ENCODE results near the gene CUL2.
"Not testable (repeated sequence)": the region's sequence is repeated elsewhere in the genome, so short reads cannot be mapped to it uniquely, and the experiment has no call there.

The CUL2 gene

DNA sequence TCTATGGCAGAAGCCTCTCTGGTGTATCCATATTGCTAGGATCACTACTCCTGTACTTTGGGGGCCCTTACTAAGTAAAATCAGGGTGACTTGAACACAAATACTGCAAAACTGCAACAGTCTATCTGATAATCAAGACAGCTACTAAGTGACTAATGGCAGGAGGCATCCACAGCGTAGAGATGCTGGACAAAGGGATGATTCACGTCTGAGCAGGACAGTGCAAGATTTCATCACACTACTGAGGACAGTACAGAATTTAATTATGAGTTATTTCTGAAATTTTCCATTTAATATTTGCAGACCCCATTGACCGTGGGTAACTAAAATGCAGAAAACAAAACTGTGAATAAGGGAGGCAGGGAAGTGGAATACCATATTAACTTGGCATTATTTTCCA, 10.4 kb downstream of the CUL2 start:
- DNase-seq (ENCODE audit: low spot score): no peak

DNA sequence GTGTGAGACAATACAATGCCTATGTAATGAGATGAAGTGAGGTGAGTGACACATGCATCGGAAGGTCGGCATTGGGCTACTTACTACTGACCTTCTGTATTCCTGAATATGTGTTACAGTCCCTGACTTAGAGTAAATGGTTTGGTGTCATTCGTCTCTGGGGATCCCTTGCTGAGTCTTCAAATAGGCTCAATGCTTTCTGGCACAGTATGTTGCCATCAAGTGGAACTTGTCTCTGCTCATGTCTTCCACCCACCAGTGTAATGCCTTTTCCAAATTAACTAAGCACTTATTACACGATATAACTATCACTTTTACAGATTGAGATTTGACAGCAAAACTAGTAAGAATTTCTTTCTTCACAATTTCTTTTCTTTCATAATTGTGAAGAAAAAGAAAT, 10.9 kb downstream of the CUL2 start:
- DNase-seq (ENCODE audit: low spot score): no peak

DNA sequence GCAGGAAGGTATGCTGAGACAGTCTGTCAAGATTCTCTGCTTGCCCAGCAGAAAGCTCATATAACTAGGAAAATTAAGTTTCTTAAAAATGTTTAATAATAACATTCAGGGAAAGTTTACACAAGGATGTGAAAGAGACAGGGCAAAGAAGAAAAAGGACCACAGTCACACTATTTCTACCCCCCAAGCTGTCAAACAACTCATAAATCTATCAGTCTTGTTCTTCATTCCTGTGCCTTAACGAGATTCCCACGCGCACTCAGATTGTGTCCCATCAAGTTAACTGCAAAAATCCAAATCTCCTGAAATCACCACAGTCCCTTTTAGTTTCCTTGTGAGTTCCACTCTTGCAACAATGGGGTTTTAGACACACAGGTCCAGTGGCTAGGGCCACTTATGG, 14.9 kb downstream of the CUL2 start:
- no peak for DNase-seq (ENCODE audit: low spot score)

DNA sequence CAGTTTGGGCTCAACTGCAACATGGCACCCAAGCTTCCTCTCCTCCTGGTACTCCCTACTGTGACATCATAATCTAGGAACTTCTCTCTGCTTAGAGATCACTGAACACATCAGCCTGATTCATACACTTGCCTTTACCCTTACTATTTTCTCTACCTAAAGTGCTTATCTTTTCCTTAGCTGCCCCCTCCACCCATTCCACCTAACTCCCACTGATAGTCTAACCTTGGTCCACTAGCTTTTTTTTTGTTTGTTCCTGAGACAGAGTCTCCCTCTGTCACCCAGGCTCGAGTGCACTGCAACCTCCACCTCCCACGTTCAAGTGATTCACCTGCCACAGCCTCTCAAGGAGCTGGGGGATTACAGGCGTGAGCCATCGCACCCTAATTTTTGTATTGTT, 15.9 kb downstream of the CUL2 start:
- DNase-seq (ENCODE audit: low spot score): no peak

DNA sequence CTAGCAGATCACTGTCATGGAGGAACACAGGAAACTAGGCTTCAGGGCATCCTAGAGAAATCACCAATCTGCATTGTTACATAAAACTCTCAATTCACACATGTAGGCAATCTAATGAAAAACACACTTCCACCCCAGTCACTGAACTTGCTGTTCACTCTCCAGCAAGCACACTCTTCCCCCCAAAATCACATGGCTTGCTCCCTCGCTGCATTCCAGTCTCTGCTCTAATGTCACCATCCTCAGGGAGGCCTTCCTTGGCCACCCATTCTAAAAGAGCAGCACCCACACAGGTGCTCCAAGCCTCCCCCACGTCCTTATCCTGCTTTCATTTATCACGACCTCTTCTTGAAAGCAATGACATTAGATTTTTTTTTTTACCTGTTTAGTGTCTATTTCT, 19.6 kb downstream of the CUL2 start:
- no peak for DNase-seq (ENCODE audit: low spot score)

DNA sequence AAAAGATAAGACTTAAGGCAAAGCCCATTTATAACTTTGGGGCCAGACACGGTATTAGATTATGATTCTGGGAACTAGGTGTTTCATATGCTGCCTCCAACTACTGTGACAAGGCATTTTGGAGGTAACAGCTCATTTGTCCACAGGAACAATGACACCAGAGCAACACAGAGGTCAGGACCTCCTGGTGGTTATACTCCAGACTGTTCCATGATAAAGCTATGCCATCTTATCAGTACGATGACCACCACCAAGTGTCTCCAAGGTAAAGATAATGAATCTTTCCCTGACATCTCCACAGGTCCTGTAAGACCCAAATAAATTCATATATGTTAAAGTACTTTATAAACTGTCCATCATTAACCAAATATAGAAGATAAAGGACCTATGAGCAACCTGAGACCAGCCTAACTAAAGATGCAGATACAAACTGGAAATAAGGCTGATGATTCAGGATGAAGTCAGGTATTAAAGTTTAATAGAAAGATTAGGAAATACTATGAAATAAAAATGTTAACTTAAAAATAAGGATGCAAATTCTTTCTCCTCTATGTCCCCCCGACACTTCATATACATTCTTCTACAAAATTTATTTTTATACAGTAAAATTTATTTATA, 26.2 kb downstream of the CUL2 start:
- no peak for DNase-seq (ENCODE audit: low spot score)

DNA sequence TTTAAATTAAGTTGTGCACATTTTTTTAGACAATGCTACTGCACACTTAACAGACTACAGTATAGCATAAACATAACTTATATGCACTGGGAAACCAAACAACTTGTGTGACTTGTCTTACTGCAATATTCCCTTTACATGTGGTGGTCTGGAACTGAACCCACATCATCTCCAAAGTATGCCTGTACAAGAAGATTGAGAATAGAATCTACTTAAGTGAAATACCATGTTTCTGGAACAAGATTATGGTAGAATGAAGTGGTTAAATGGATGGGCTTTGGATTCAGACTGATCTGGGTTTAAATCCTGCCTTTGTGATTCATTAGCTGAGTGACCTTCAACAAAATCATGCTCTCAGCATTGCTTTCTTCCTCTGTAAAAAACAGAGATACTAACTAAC, 30.7 kb downstream of the CUL2 start:
- no peak for DNase-seq (ENCODE audit: low spot score)

DNA sequence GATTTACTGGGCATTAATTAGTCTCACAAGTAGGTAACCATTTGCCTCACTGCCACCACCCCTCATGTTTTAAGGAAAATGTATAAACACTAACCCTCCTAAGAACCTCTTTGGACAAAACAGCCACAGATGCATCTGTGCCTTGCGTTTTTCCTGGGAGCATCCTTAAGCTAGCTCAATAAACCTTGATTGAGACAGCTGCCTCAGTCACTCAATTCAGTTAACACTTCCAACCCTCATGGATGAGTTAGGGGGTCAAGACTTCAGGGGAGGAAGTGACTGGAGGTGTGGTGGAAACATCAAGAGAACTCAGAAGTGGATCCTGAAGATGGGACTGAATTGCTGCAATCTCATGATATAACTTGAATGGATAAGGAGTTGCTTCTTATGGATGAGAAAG, 31.5 kb downstream of the CUL2 start:
- DNase-seq (ENCODE audit: low spot score): no peak

DNA sequence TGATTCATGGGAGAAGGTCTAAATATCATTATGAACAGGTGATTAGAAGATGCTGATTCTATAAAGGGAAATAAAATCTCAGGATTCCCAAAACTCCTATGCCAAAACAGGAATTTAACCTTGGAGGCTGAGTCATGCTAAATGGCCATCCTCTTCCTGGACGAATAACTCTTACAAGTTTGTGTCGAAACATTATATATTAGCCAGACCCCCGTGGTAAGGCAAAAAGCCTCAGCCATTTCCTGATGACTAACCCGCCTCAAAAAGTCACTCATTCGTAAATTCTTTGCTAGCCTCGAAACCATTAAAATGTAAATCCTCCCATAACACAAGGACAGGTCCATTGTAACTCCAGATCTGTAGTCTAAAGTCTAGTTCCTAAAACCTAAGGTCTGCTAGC, 32.0 kb downstream of the CUL2 start:
- no peak for DNase-seq (ENCODE audit: low spot score)

DNA sequence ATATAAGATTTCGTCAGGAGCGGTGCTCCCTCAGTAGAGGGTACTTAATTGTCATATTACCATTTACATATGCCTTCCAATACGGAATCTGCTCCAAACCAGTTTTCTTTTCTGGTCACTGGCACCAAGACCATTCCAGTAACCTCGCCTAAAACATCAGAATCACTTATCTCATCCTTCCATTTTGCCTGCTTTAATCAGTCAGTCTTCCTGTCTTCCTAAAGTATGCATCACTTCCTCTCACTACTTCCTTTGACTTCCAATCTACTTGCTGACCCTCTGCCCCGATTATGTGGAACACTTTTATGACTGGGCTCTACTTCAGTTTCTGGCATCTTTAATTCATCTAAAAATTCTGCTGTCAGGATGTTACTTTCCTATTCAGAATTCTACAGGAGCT, 33.5 kb downstream of the CUL2 start:
- DNase-seq (ENCODE audit: low spot score): no peak

DNA sequence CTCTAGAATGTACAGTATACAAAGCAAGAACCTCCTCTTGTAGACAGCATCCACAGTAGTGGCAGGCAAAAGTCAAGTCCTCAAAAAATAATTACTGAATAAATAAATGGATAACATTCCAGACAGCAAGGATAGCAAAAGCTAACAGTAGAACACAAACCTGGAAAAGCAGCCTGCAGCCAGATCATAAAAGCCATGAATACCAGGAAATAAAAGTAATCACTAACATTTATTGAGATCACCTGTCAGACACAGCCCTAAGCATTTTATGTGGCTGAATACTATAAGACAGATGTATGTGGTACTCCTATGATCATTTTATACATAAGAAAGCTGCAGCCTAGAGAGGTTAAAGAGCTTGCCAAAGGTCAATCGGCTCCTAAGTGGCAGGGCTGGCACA, 34.0 kb downstream of the CUL2 start:
- DNase-seq (ENCODE audit: low spot score): no peak

DNA sequence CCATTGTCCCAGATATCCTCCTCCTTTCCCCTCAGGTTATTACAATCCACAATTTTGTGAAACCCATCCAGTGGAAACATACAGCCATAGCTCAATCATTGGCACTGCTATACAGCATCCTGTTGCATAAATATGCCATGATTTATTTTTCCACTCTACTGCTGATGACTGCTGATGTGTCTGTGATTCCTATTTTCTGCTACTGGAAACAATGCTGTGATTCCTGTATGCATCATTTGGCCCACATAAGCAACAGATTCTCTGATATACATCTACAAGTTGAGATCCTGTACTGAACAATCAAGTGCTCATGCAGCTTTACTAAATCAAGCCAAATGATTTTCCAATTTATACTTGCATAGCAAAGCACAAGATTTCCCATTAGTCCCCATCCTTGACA, 39.6 kb downstream of the CUL2 start:
- DNase-seq (ENCODE audit: low spot score): no peak

DNA sequence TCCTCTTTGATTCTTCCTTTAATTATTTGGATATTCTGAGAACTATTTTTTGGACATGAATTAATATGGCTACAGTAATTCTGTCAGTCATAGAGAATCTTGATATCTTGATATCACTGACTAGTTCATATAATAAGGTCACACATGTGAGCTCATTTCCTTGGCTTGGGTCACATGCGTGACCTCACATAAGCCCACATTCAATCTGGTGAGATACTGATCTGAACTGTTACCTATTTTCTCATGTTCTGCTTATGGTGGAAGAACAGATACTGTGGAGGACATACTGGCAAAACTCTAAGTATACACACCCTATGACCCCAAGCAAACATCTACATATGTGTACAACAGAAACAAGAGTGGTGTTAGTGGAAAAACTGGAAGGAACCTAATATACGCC, 44.1 kb downstream of the CUL2 start:
- no peak for DNase-seq (ENCODE audit: low spot score)

DNA sequence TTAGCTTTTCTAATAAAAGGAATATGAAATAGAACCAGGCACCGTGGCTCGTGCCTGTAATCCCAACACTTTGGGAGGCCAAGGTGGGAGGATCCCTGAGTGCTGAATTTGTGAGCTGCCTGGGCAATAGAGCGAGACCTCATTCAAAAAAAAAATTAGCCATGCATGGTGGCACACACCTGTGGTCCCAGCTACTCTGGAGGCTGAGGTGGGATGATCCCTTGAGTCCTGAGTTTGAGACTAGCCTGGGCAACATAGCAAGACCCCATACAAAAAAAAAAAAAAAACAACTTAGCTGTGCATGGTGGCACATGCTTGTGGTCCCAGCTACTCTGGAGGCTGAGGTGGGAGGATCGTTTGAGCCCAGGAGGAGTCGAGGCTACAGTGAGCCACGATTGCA, 44.9 kb downstream of the CUL2 start:
- DNase-seq (ENCODE audit: low spot score): not testable (repeated sequence)

DNA sequence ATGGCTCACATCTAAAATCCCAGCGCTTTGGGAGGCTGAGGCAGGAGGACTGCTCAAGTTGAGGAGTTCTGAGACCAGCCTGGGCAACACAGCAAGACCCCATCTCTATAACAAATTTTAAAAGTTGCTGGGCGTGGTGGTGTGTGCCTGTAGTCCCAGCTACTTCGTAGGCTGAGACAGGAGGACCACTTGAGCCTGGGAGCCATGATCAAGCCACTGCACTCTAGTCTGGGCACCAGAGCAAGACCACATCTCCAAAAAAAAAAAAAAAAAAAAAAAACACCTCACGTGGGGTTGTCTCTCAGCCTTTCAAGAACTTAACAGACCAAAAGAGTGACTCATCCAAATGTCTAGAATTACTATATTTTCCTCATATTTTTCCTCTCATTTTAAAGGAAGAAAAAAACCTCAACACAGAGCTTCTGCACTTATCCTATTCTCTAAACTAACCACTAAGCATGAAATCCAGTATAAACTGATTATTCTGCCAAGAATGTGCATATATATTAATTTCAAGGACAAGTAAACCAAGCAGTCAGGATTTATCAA, 46.3 kb downstream of the CUL2 start:
- no peak for DNase-seq (ENCODE audit: low spot score)

DNA sequence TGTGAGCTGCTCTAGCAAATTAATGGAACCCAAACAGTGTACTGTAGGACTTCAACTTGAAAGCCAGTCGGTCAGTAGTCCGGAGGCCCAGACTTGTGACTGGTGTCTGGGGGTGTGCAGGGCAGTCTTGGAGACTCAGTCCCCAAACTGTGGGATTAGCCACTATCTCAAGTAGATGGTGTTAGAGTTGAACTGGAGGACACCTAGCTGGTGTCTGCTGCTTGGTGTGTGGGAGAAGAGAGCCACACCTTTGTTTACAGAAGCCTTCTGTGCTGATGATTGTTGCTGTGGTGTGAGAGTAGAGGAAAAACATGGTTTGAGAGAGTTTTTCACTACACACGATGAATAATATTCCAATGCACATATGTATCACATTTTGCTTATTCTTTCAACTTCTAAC, 47.4 kb downstream of the CUL2 start:
- DNase-seq (ENCODE audit: low spot score): no peak

DNA sequence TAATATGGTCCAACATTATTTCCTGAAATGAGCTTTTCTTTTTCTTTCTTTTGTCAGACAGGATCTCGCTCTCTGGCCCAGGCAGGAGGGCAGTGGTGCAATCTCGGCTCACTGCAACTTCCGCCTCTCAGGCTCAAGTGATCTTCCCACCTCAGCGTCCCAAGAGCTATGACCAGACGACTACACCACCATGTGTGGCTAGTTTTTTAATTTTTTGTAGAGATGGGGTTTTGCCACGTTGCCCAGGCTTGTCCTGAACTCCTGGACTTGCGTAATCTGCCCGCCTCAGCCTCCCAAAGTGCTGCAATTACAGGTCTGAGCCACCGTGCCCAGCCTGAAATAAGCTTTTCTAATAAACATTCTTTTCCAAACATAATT, 48.6 kb downstream of the CUL2 start:
- DNase-seq (ENCODE audit: low spot score): no peak

DNA sequence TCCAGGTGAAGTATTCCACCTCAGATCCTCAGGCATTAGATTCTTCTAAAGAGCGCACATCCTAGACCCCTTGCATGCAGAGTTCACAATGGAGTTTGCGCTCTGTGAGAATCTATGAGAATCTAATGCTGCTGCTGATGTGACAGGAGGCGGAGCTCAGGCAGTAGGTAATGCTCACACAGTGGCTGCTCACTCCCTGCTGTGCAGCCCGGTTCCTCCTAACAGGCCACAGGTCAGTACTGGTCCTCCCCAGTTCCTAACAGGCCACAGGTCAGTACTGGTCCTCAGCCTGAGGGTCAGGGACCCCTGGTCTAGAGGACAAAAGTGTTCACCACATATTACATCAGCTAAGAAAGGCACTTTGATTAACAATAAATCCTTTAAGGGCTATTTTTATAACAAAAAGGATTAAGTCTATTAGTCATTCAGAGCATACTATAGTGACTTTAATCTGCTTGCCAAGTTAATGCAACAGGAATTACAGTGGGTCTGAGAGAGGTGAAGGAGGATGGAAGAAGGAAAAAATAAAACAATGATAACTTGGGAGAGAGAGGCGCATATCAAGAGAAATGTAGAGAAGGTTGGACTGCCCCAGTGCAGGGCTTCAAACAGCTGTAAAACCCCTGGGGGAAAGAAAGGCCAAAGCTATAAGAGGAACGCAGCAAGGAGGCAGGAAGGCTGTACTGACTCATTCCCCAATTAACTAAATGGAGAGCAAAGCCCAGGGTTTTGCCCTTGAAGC, 49.2 kb downstream of the CUL2 start:
- DNase-seq (ENCODE audit: low spot score): no peak

DNA sequence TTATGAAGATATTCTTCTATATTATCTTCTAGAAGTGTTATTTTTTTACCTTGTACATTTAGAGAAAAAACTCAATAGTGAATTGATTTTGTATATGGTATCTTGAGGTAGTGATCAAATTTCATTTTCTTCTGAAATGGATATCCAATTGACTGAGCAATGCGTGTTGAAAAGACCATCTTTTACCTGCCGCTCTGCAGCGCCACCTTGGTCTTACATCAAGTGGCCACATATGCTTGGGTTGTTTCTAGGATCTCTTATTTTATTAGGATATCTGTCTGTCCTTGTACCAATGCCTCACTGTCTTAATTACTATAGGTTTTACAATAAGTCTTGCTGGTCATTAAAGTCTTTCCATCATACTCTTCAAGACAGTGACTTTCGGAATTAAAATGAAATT, 53.0 kb downstream of the CUL2 start:
- DNase-seq (ENCODE audit: low spot score): no peak

DNA sequence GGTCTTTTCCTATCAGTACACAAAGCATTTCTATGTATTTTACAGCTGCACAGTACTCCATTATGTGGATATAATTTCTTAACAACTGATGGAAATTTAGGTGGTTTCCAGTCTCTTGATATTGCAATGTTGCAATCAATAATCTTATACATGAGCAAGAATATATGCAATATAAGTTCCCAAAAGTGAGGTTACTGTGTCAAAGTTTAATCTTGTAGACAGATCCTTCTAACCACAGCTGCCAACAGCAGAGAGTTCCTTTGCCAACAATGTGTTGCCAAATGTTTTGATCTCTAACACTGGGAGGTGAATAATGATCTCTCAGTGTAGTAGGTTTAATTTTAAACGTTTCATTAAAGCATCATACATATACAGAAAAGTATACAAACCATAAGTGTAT, 54.5 kb downstream of the CUL2 start:
- DNase-seq (ENCODE audit: low spot score): no peak

DNA sequence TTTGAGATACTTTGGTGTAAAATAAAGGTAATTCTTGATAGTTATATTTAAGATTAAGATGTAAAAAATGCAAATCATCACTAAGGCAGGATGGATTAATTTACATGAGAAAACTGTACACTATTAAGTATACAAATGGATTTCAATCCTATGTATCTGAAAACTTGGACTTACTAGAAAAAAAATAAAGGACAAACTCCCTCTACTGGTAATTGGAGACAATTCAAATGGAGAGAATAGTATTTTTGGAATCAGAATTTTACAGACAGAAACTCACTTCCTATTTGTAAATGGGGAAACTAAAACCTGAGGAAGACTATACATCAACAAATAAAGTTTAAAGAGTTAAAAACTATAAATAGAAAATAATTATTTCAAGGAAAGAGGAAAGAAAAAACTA, 62.6 kb downstream of the CUL2 start:
- DNase-seq (ENCODE audit: low spot score): no peak

DNA sequence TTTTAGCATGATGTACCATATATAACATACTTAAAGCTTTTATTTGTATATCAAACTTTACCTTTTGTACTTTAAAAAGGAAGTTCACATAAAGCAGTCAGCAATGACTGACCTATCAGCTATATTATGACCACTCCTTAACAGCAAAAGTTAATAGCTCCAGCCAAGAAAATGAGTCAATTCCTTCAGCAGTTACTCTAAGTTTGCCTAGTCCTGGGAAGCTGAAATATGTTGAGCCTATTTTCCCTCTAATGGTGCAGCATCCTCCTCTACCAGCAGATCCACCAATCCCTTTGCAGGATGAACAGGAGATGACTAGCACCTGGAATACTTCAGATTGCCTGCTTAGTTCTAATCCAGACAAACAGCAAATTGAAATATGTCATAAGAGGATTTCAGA, 64.2 kb downstream of the CUL2 start:
- DNase-seq (ENCODE audit: low spot score): no peak

DNA sequence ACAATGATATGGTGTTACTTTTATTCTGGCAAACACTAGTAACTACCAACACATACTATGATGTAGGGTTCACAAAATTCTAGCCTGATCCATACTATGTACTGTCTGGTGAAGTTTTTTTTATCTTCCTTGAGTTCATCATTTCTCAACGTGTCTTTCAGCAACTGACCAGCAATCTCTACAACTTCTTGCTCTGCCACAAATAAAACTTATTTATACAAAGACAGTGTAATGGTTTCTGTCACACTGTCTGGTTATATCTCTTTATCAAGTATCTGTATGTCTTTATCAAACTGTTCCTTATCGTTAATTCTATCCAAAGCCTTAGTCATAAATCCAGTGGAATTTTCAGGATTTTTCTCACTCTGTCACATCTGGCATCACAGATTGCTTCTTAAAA, 69.7 kb downstream of the CUL2 start:
- DNase-seq (ENCODE audit: low spot score): no peak

Data from germinal center (tissue), 1 donor.